DOHH2 (cell line): Measurements from ENCODE around the gene AKAP10.
"Not testable (repeated sequence)": the region's sequence is repeated elsewhere in the genome, so short reads cannot be mapped to it uniquely, and the experiment has no call there.

Experiments used
- H3F3A ChIP-seq: fragments of 200-600 bp; sonication (generic), shearing (Covaris generic); 2 replicates; pipeline ENCODE4 v1.6.0; 2016; ENCODE audit warnings: antibody characterized with exemption, mild to moderate bottlenecking; ENCODE audit not compliant: control insufficient read depth, insufficient read depth
- H3K27ac ChIP-seq: fragments of 200-600 bp; sonication (generic); 2 replicates; pipeline ENCODE4 v1.5.1; 2014; ENCODE audit warnings: low read depth, mild to moderate bottlenecking, low read length, moderate library complexity
- H3K27me3 ChIP-seq: fragments of 200-600 bp; sonication (generic); 2 replicates; pipeline ENCODE4 v1.6.1; 2014; ENCODE audit warnings: mild to moderate bottlenecking, low read length, mixed read lengths; ENCODE audit not compliant: control insufficient read depth
- H3K36me3 ChIP-seq: fragments of 200-600 bp; sonication (generic); 2 replicates; pipeline ENCODE4 v1.6.1; 2014; ENCODE audit warnings: mild to moderate bottlenecking, low read length, moderate library complexity, mixed read lengths; ENCODE audit not compliant: control insufficient read depth
- H3K4me1 ChIP-seq: fragments of 200-600 bp; sonication (generic); 2 replicates; pipeline ENCODE4 v1.6.1; 2014; ENCODE audit warnings: mild to moderate bottlenecking, low read length, mixed read lengths; ENCODE audit not compliant: control insufficient read depth
- H3K4me2 ChIP-seq: fragments of 200-600 bp; sonication (generic); 2 replicates; pipeline ENCODE4 v1.6.0; 2014; ENCODE audit warnings: mild to moderate bottlenecking, low read length, moderate library complexity
- H3K4me3 ChIP-seq: fragments of 200-600 bp; sonication (generic); 2 replicates; pipeline ENCODE4 v1.5.1; 2014; ENCODE audit warnings: mild to moderate bottlenecking, low read length, mixed read lengths
- H3K79me2 ChIP-seq: fragments of 200-600 bp; sonication (generic); 2 replicates; pipeline ENCODE4 v1.6.1; 2014; ENCODE audit warnings: mild to moderate bottlenecking, low read length, mixed read lengths; ENCODE audit not compliant: control insufficient read depth
- H3K9me2 ChIP-seq: fragments of 200-600 bp; sonication (generic); replicated peaks from 2 replicates; pipeline ENCODE4 v1.6.1; 2014; ENCODE audit warnings: mild to moderate bottlenecking, low read length, mixed read lengths; ENCODE audit not compliant: control insufficient read depth
- H3K9me3 ChIP-seq: fragments of 200-600 bp; sonication (generic); 2 replicates; pipeline ENCODE4 v1.6.1; 2014; ENCODE audit warnings: antibody characterized with exemption, low read length, mixed read lengths; ENCODE audit not compliant: control insufficient read depth, insufficient read depth
- H4K20me1 ChIP-seq: fragments of 200-600 bp; sonication (generic); 2 replicates; pipeline ENCODE4 v1.6.0; 2014; ENCODE audit warnings: low read depth, mild to moderate bottlenecking, antibody characterized with exemption, low read length, moderate library complexity; ENCODE audit not compliant: control insufficient read depth, insufficient read depth
- CTCF ChIP-seq: fragments of 200-600 bp; sonication (generic); IDR thresholded peaks from one replicate; pipeline ENCODE4 v1.5.1; 2014; ENCODE audit warnings: antibody characterized with exemption, mild to moderate bottlenecking, low read depth, low read length; ENCODE audit not compliant: poor library complexity, severe bottlenecking
- EZH2phosphoT487 ChIP-seq: fragments of 200-600 bp; sonication (generic); IDR thresholded peaks from 2 replicates; pipeline ENCODE4 v1.6.1; 2017; ENCODE audit warnings: borderline replicate concordance, mild to moderate bottlenecking, antibody characterized with exemption, low read length, moderate library complexity, mixed read lengths

AKAP10 gene

GRCh38 chr17:19975601-19976000 lies 2.0 kb downstream of the AKAP10 start:
- Histone ChIP-seq H3K9me2 (no peaks in the 10 kb centered on the region), H3K4me1 (peaks cover 34% of the 10 kb centered on the region), H3K27ac (no peak overlapping the region), H3K79me2 (peaks cover 79% of the 10 kb centered on the region), H3F3A (peaks cover 4% of the 10 kb centered on the region; the same call in 1 of the 2 replicates), H3K4me3 (peak overlapping the region; percentile 86), H3K27me3 (no peaks in the 10 kb centered on the region), H4K20me1 (peaks cover 14% of the 10 kb centered on the region), H3K36me3 (peaks cover 58% of the 10 kb centered on the region), H3K4me2 (peak overlapping the region; percentile 90), H3K9me3 (no peaks in the 10 kb centered on the region)
- TF ChIP-seq EZH2phosphoT487 (no peak), CTCF (no peak)

GRCh38 chr17:19973156-19973555 lies 4.5 kb downstream of the AKAP10 start:
- TF ChIP-seq CTCF (no peak), EZH2phosphoT487 (no peak)
- H3F3A ChIP-seq = peaks cover 4% of the 10 kb centered on the region; the same call in 1 of the 2 replicates
- peaks cover 14% of the 10 kb centered on the region for H4K20me1 ChIP-seq
- H3K4me3 ChIP-seq = no peak overlapping the region
- H3K27ac ChIP-seq = no peak overlapping the region
- H3K9me3 ChIP-seq = no peaks in the 10 kb centered on the region
- peaks cover 97% of the 10 kb centered on the region for H3K79me2 ChIP-seq
- H3K4me1 ChIP-seq = peaks cover 20% of the 10 kb centered on the region
- no peaks in the 10 kb centered on the region for H3K27me3 ChIP-seq
- H3K4me2 ChIP-seq = no peak overlapping the region
- peaks cover 79% of the 10 kb centered on the region for H3K36me3 ChIP-seq
- no peaks in the 10 kb centered on the region for H3K9me2 ChIP-seq

GRCh38 chr17:19962954-19963353 lies 14.7 kb downstream of the AKAP10 start:
- H4K20me1 ChIP-seq, H3K9me2 ChIP-seq, H3K4me2 ChIP-seq, H3K9me3 ChIP-seq, H3K27me3 ChIP-seq, H3K4me1 ChIP-seq, H3K27ac ChIP-seq, H3K4me3 ChIP-seq, H3F3A ChIP-seq: not testable (repeated sequence)
- H3K79me2 ChIP-seq = peaks cover 87% of the 10 kb centered on the region
- H3K36me3 ChIP-seq = peaks cover 87% of the 10 kb centered on the region

- no peaks in the 10 kb centered on the region for H3K9me2 ChIP-seq
- no peak overlapping the region for H3K4me2 ChIP-seq
- H3K4me3 ChIP-seq = no peak overlapping the region
- no peaks in the 10 kb centered on the region for H3K4me1 ChIP-seq
- 0 out of 2 replicates have a peak, but pooled peaks cover 7% of the 10 kb centered on the region for H4K20me1 ChIP-seq
- H3K79me2 ChIP-seq = peaks cover 96% of the 10 kb centered on the region
- no peak for TF ChIP-seq CTCF
- no peak for TF ChIP-seq EZH2phosphoT487
- H3K27ac ChIP-seq = no peak overlapping the region
- H3K27me3 ChIP-seq = no peaks in the 10 kb centered on the region
- peaks cover 81% of the 10 kb centered on the region for H3K36me3 ChIP-seq
- no peaks in the 10 kb centered on the region for H3K9me3 ChIP-seq
- H3F3A ChIP-seq = no peaks in the 10 kb centered on the region
Measured at GRCh38 chr17:19958023-19958422, 19.6 kb downstream of the AKAP10 start.
